ENCODE data around the gene RAB1B. TPM values are rescaled to one million over a fixed set of nuclear protein-coding genes. Genes with fewer than 3 reads are reported as not detected.

The RAB1B gene
- total and polyA plus RNA-seq, 10 of the 15 experiments (the other 5 are each of a cell fraction or from before 2014, with no cell fraction given) = 10.4 to 193 (median 96.9) TPM

GRCh38 chr11:66262191-66262590 is 6.2 kb upstream of the RAB1B start:
- Histone ChIP-seq H2AFZ (ENCODE audit: control insufficient read depth, low read depth, low read length) (no peak overlapping the region), H3K36me3 (ENCODE audit: control insufficient read depth in 2 of 2, insufficient read depth in 2 of 2, low read length in 1 of 2) (peaks cover 11 to 33% of the 10 kb centered on the region in 2 experiments), H3K4me3 (no peak overlapping the region), H3K27me3 (replicated peaks in 1 of 2; ENCODE audit: control insufficient read depth in 2 of 2, insufficient read depth in 2 of 2, low read length in 1 of 2) (no peaks in the 10 kb centered on the region), H4K20me1 (ENCODE audit: control insufficient read depth, insufficient read depth) (no peaks in the 10 kb centered on the region), H3K27ac (ENCODE audit: control insufficient read depth, insufficient read depth) (no peak overlapping the region), H3K79me2 (ENCODE audit: control insufficient read depth, insufficient read depth, low read length) (peaks cover 19% of the 10 kb centered on the region), H3K4me1 (ENCODE audit: control insufficient read depth, insufficient read depth, low read length) (peaks cover 11% of the 10 kb centered on the region), H3K4me2 (ENCODE audit: control insufficient read depth, insufficient read depth) (no peak overlapping the region), H3K9ac (ENCODE audit: control insufficient read depth, insufficient read depth, low read length) (no peak overlapping the region), H3K9me3 (replicated peaks; ENCODE audit: control insufficient read depth, insufficient read depth, low read length) (no peaks in the 10 kb centered on the region)
- 96% methylated on average over 5 of the region's 5 CpGs for WGBS (ENCODE audit: insufficient coverage, insufficient replicate concordance, low lambda C conversion rate, missing lambda C conversion rate)
- ATAC-seq = no peak
- RAD21 ChIA-PET (ENCODE audit: unreplicated experiment) = no interaction called here
- CTCF ChIA-PET = interaction anchor here (0.9 kb wide), 1 partner anchor 21 kb away, joined by 3 read pairs; no protein-coding TSS in a partner anchor
- no TSS peak for BruUV-seq (replicated peaks)
- POLR2A ChIA-PET = interaction anchor here (1.2 to 1.5 kb wide), 2 partner anchors 40 to 126 kb away, joined by 3 to 4 read pairs; no protein-coding TSS in a partner anchor
- SMC1A ChIA-PET (ENCODE audit: uncharacterized antibody, unreplicated experiment) = interaction anchor here (1.5 kb wide), 1 partner anchor 26 kb away, joined by 5 read pairs; the partner anchor contains the start of gene YIF1A
- no peak for DNase-seq (ENCODE audit: low read depth, low spot score)
- TF ChIP-seq RELB (IDR thresholded peaks at IDR 0.05; ENCODE audit: low read depth) = no peak
- TF ChIP-seq POLR2AphosphoS2 (IDR thresholded peaks at IDR 0.05; ENCODE audit: low read depth, low read length) = no peak
- TF ChIP-seq REST (IDR thresholded peaks at IDR 0.05; ENCODE audit: low read depth, low read length) = no peak
- no peak for TF ChIP-seq SUPT20H (IDR thresholded peaks at IDR 0.05; ENCODE audit: borderline replicate concordance, control insufficient read depth, low read depth, low read length)
- no peak for TF ChIP-seq TCF3 (IDR thresholded peaks at IDR 0.05; ENCODE audit: borderline replicate concordance, insufficient read depth, low read depth, low read length)
- no peak for TF ChIP-seq STAT1 (conservative IDR thresholded peaks at IDR 0.05)
- no peak for TF ChIP-seq FOXM1 (IDR thresholded peaks at IDR 0.05; ENCODE audit: low read depth, low read length)
- TF ChIP-seq MTA3 (IDR thresholded peaks at IDR 0.05; ENCODE audit: borderline replicate concordance, low read length) = no peak
- TF ChIP-seq SREBF1 (IDR thresholded peaks at IDR 0.05; ENCODE audit: low read length) = no peak
- no peak for TF ChIP-seq ZZZ3 (IDR thresholded peaks at IDR 0.05; ENCODE audit: control insufficient read depth, insufficient read length, low read depth)
- TF ChIP-seq JUND (IDR thresholded peaks at IDR 0.05; ENCODE audit: low read depth, low read length) = no peak
- no peak for FAIRE-seq
- intact Hi-C loops (cut with micrococcal nuclease; ENCODE audit: unreplicated experiment) (no loop called here), in situ Hi-C loops (cut with MboI) (no loop called here)
